ENCODE results near the gene RASA3. TPM values are rescaled to one million over a fixed set of nuclear protein-coding genes. Genes with fewer than 3 reads are reported as not detected.
"Not testable (repeated sequence)": the region's sequence is repeated elsewhere in the genome, so short reads cannot be mapped to it uniquely, and the experiment has no call there.

RASA3 gene
- total RNA-seq, 4 donors from 2014 or later: 28.1 to 73.4 (median 56.8) TPM

- peak; percentile 90 for ATAC-seq (ENCODE audit: low FRiP score)
These were observed 29.5 kb upstream of the RASA3 start for GRCh38 chr13:114161644-114162532.

DNA sequence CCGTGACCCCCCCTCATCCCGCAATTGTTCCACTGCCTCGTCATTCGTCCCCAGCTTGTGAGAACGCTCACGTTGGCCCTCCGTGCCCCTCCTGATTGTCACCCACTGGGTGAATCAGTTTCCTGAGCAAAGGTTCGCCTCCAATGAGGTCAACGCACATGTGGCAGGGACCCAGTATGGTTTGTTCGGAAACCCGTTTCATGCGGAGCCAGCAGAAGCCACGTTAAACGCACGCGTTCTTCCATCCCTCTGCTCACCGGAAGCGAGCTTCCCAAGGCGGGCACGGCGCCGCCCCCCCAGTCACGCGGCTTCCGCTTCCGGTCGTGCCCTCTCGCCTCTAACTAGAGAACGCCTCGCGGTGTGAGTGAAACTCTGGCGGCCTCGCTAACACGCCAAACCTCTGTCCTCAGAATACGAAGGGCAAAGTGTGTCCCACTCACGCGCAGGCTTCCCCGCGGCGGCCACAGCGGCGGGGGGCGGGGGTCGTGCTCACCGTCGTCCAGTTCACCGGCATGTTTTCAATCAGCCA, 28.7 kb upstream of the RASA3 start:
- ATAC-seq (ENCODE audit: low FRiP score) (no peak), DNase-seq (ENCODE audit: low spot score) (no peak)
- no peak for TF ChIP-seq CTCF (IDR thresholded peaks at IDR 0.05)

More at GRCh38 chr13:114161644-114162532, 29.5 kb upstream of the RASA3 start:
- TF ChIP-seq CTCF (IDR thresholded peaks at IDR 0.05): no peak
- peak; percentile 46 for DNase-seq (ENCODE audit: low spot score)

GRCh38 chr13:114158869-114159666, 26.6 kb upstream of the RASA3 start:
- DNase-seq (ENCODE audit: low spot score); ATAC-seq (ENCODE audit: low FRiP score): not testable (repeated sequence)

DNA sequence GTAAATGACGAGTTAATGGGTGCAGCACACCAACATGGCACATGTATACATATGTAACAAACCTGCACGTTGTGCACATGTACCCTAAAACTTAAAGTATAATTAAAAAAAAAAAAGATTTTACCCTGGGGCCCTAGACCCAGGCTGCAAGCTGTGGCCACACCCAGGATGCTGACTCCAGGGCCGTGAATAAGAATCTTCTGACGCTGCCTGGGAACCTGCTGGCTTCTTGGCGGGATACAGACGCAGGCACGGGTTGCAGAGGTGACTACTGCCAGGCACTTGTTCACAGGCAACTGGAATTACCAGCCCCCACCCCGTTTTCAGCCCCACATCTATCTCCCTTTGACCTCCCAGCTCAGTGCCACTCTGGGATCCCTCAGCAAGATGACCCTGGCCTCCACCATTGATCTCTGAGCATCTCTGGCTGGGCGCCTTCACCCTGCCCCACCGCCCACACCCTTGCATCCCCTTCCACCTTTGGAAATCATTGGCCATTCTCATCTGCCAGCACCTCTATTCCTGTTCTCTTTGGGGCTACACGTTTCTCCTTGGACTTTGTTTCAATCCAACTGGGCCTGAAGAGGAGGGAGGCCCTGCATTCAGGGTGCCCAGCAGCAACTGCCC, 25.6 kb upstream of the RASA3 start:
- TF ChIP-seq CTCF (IDR thresholded peaks at IDR 0.05): no peak
- no peak for ATAC-seq (ENCODE audit: low FRiP score)

GRCh38 chr13:114155926-114156883, 23.8 kb upstream of the RASA3 start:
- TF ChIP-seq CTCF (IDR thresholded peaks at IDR 0.05): no peak
- ATAC-seq (ENCODE audit: low FRiP score) (no peak), DNase-seq (ENCODE audit: low spot score) (no peak)

More for the DNA sequence above, 25.6 kb upstream of the RASA3 start:
- DNase-seq (ENCODE audit: low spot score): no peak

DNA sequence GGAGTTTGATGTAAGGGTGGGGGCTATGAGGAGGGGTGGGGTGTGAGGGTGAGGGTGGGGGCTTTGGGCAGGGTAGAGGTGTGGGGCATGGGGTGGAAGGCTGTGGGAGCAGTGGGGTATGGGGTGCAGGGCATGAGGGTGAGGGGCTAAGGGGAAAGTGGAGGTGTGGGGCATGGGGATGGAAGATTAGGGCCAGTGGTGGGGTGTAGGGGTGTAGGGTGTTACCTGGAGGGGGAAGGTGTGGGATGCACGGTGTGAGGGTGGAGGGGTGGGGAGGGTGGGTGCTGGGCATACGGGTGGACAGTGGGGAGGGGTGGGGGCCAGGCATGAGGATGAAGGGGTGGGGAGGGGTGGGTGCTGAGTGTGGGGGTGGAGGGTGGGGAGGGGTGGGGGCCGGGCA, 22.9 kb upstream of the RASA3 start:
- no peak for TF ChIP-seq CTCF (IDR thresholded peaks at IDR 0.05)
- no peak for ATAC-seq (ENCODE audit: low FRiP score)
- no peak for DNase-seq (ENCODE audit: low spot score)
